HG02642 (cell line): ENCODE measurements around the gene AK8.
A peak's percentile ranks its signal among the peaks of the same experiment; 100 is the strongest.
"Not testable (repeated sequence)": the region's sequence is repeated elsewhere in the genome, so short reads cannot be mapped to it uniquely, and the experiment has no call there.

Experiments
- ATAC-seq: cut with Tn5 transposase; IDR thresholded peaks from one replicate; pipeline ENCODE4 v1.9.1; 2021; ENCODE audit warnings: mild to moderate bottlenecking; ENCODE audit not compliant: unreplicated experiment, poor library complexity

Gene AK8

GRCh38 chr9:132776891-132777290 is 101.2 kb downstream of the AK8 start:
- no peak for ATAC-seq

GRCh38 chr9:132776268-132776667 is 101.8 kb downstream of the AK8 start:
- ATAC-seq: no peak

GRCh38 chr9:132775720-132776119 is 102.4 kb downstream of the AK8 start:
- no peak for ATAC-seq

- ATAC-seq: no peak
Measured at GRCh38 chr9:132774886-132775285, 103.2 kb downstream of the AK8 start.

- ATAC-seq: no peak
Measured at GRCh38 chr9:132773764-132774339, 104.2 kb downstream of the AK8 start.

- ATAC-seq: no peak
Measured at GRCh38 chr9:132773093-132773492, 105.0 kb downstream of the AK8 start.

GRCh38 chr9:132771752-132772151 is 106.3 kb downstream of the AK8 start:
- ATAC-seq: not testable (repeated sequence)

GRCh38 chr9:132770770-132771310 is 107.2 kb downstream of the AK8 start:
- ATAC-seq: no peak

GRCh38 chr9:132769906-132770769 is 107.9 kb downstream of the AK8 start:
- peak; percentile 61 for ATAC-seq

- ATAC-seq: peak; percentile 47
Measured at GRCh38 chr9:132768932-132769905, 108.9 kb downstream of the AK8 start.

- ATAC-seq: no peak
Measured at GRCh38 chr9:132763574-132763973, 114.5 kb downstream of the AK8 start.

GRCh38 chr9:132762896-132763295 is 115.2 kb downstream of the AK8 start:
- no peak for ATAC-seq

GRCh38 chr9:132761602-132762001 is 116.5 kb downstream of the AK8 start:
- ATAC-seq: no peak

GRCh38 chr9:132760057-132760456 is 118.0 kb downstream of the AK8 start:
- no peak for ATAC-seq

- ATAC-seq: no peak
Measured at GRCh38 chr9:132757016-132757415, 121.1 kb downstream of the AK8 start.

- no peak for ATAC-seq
Measured at GRCh38 chr9:132756214-132756845, 121.8 kb downstream of the AK8 start.

GRCh38 chr9:132755096-132755495 is 123.0 kb downstream of the AK8 start:
- no peak for ATAC-seq

GRCh38 chr9:132754236-132754635 is 123.8 kb downstream of the AK8 start:
- ATAC-seq: no peak

GRCh38 chr9:132753593-132753880 is 124.5 kb downstream of the AK8 start:
- no peak for ATAC-seq

GRCh38 chr9:132752877-132753592 is 125.0 kb downstream of the AK8 start:
- no peak for ATAC-seq
